IMR-90 (cell line): ENCODE results near the gene ADIG. TPM values are rescaled to one million over a fixed set of nuclear protein-coding genes. Genes with fewer than 3 reads are reported as not detected.

Experiments used
- ATAC-seq: fragments of 200-7000 bp; cut with Tn5 transposase; 2 replicates; pipeline ENCODE4 v1.9.1; 2020; ENCODE audit warnings: low read depth, mild to moderate bottlenecking, moderate library complexity
- BruUV-seq: library from RNA; stranded (reverse); fragments of 400-500 nt; replicated peaks from 2 replicates; lab custom pipeline; 2021; lab: Mats Ljungman, UMichigan
- CTCF ChIA-PET: fragments of 300-600 bp; formaldehyde crosslinking; extraction: SDS; loops from one replicate; lab custom pipeline; 2021; ENCODE audit warnings: antibody characterized with exemption; lab: Yijun Ruan, JAX
- POLR2A ChIA-PET: fragments of 300-600 bp; sonication (Branson Sonifier 250); formaldehyde crosslinking; loops from one replicate; lab custom pipeline; 2022; ENCODE audit warnings: antibody characterized with exemption; ENCODE audit not compliant: unreplicated experiment; lab: Charles Lee
- DNase-seq: peaks from one replicate; pipeline ENCODE4 v3.0.0; 2013
- H2AFZ ChIP-seq: replicated peaks from 2 replicates; pipeline ENCODE3; 2013; ENCODE audit warnings: low read length, mild to moderate bottlenecking; ENCODE audit not compliant: poor library complexity
- H2AK5ac ChIP-seq: 2 replicates; pipeline ENCODE4 v1.6.1; 2013; ENCODE audit warnings: low read depth, low read length, inconsistent platforms
- H2AK9ac ChIP-seq: replicated peaks from 2 replicates; pipeline ENCODE3; 2013; ENCODE audit warnings: mild to moderate bottlenecking, low read depth, low read length, moderate library complexity; ENCODE audit not compliant: poor library complexity
- H2BK120ac ChIP-seq: 2 replicates; pipeline ENCODE4 v1.6.1; 2013; ENCODE audit warnings: low read depth, low read length, inconsistent platforms
- H2BK15ac ChIP-seq: 3 replicates; pipeline ENCODE4 v1.6.1; 2013; ENCODE audit warnings: low read depth, low read length, inconsistent platforms
- H2BK20ac ChIP-seq: 2 replicates; pipeline ENCODE4 v1.6.1; 2013; ENCODE audit warnings: low read depth, mild to moderate bottlenecking, inconsistent platforms, low read length, moderate library complexity
- H2BK5ac ChIP-seq: 2 replicates; pipeline ENCODE4 v1.6.1; 2013; ENCODE audit warnings: mild to moderate bottlenecking, low read depth, low read length, inconsistent platforms; ENCODE audit not compliant: poor library complexity, severe bottlenecking
- H3K14ac ChIP-seq: replicated peaks from 2 replicates; pipeline ENCODE4 v1.6.1; 2013; ENCODE audit warnings: low read depth, low read length, inconsistent platforms
- H3K18ac ChIP-seq: 2 replicates; pipeline ENCODE4 v1.6.1; 2013; ENCODE audit warnings: low read depth, low read length, control low read depth
- H3K23ac ChIP-seq: 2 replicates; pipeline ENCODE4 v1.6.1; 2013; ENCODE audit warnings: low read depth, low read length, inconsistent platforms
- H3K27ac ChIP-seq: 2 replicates; pipeline ENCODE4 v1.5.1; 2013; ENCODE audit warnings: mild to moderate bottlenecking, control low read depth, low read length; ENCODE audit not compliant: insufficient read depth
- H3K27me3 ChIP-seq: 2 replicates; pipeline ENCODE4 v1.6.1; 2013; ENCODE audit warnings: low read length; ENCODE audit not compliant: control insufficient read depth, insufficient read depth
- H3K36me3 ChIP-seq: 2 replicates; pipeline ENCODE4 v1.6.1; 2013; ENCODE audit warnings: low read length, mixed read lengths; ENCODE audit not compliant: control insufficient read depth, insufficient read depth
- H3K4ac ChIP-seq: 2 replicates; pipeline ENCODE4 v1.6.1; 2013; ENCODE audit warnings: low read depth, low read length, inconsistent platforms
- H3K4me1 ChIP-seq: 2 replicates; pipeline ENCODE4 v1.6.1; 2013; ENCODE audit warnings: low read length, mixed read lengths; ENCODE audit not compliant: control insufficient read depth, insufficient read depth
- H3K4me2 ChIP-seq: 2 replicates; pipeline ENCODE4 v1.6.1; 2013; ENCODE audit warnings: low read depth, mild to moderate bottlenecking, control low read depth, low read length, moderate library complexity
- H3K4me3 ChIP-seq: 2 replicates; pipeline ENCODE4 v1.5.1; 2013; ENCODE audit warnings: low read depth, mild to moderate bottlenecking, control low read depth, low read length, moderate library complexity; ENCODE audit not compliant: insufficient read depth
- H3K56ac ChIP-seq: 2 replicates; pipeline ENCODE4 v1.6.1; 2013; ENCODE audit warnings: low read length, inconsistent platforms; ENCODE audit not compliant: insufficient read depth; ENCODE audit errors: extremely low read depth
- H3K79me1 ChIP-seq, 2 experiments: 2 replicates each; pipeline ENCODE4 v1.6.1; 2013; ENCODE audit warnings: low read length in 2 of 2, inconsistent platforms in 1 of 2, low read depth in 1 of 2
- H3K9ac ChIP-seq: 2 replicates; pipeline ENCODE4 v1.6.1; 2013; ENCODE audit warnings: low read depth, low read length, control low read depth
- H3K9me1 ChIP-seq: 2 replicates; pipeline ENCODE4 v1.6.1; 2013; ENCODE audit warnings: low read length, inconsistent platforms; ENCODE audit not compliant: insufficient read depth
- H3K9me3 ChIP-seq: 2 replicates; pipeline ENCODE4 v1.6.1; 2013; ENCODE audit warnings: low read length; ENCODE audit not compliant: control insufficient read depth, insufficient read depth
- H4K20me1 ChIP-seq: 2 replicates; pipeline ENCODE4 v1.6.1; 2013; ENCODE audit warnings: low read length, inconsistent platforms; ENCODE audit not compliant: insufficient read depth
- H4K5ac ChIP-seq: 2 replicates; pipeline ENCODE4 v1.6.1; 2013; ENCODE audit warnings: mild to moderate bottlenecking, low read depth, low read length, control low read depth
- H4K8ac ChIP-seq, 2 experiments: 2 replicates each; pipeline ENCODE4 v1.6.1; 2013; ENCODE audit warnings: low read depth in 2 of 2, low read length in 2 of 2, control low read depth in 1 of 2, inconsistent platforms in 1 of 2
- H4K91ac ChIP-seq: 2 replicates; pipeline ENCODE4 v1.6.1; 2013; ENCODE audit warnings: low read depth, low read length, inconsistent platforms; ENCODE audit not compliant: insufficient read depth
- CEBPB ChIP-seq: IDR thresholded peaks from 2 replicates; pipeline ENCODE4 v1.6.1; 2012; ENCODE audit warnings: low read depth, low read length, improper control_type of control experiment
- FOS ChIP-seq: fragments of 150-350 bp; IDR thresholded peaks from 2 replicates; pipeline ENCODE4 v1.6.1; 2016; ENCODE audit warnings: low read depth, low read length
- RCOR1 ChIP-seq: IDR thresholded peaks from 2 replicates; pipeline ENCODE4 v1.6.1; 2012; ENCODE audit warnings: mild to moderate bottlenecking, low read length, improper control_type of control experiment; ENCODE audit not compliant: insufficient replicate concordance
- SMC3 ChIP-seq: fragments of 150-350 bp; IDR thresholded peaks from 2 replicates; pipeline ENCODE4 v1.6.1; 2016; ENCODE audit warnings: low read depth, mild to moderate bottlenecking, antibody characterized with exemption, low read length, moderate library complexity
- WGBS, 2 experiments: methylation state at CpG; one replicate each; pipeline versions ENCODE4 v1.1.5 to v1.1.7; 2013; ENCODE audit warnings: missing lambda C conversion rate in 2 of 2; ENCODE audit not compliant: insufficient read length in 1 of 2; ENCODE audit errors: extremely low coverage in 2 of 2; 5-methylcytosine and 5-hydroxymethylcytosine counted together
- dilution Hi-C: fragments of 300-500 bp; cut with HindIII; formaldehyde crosslinking; loops from one replicate; pipeline ENCODE4 v1.14.3; 2018; ENCODE audit warnings: low sequenced_read_pairs; ENCODE audit not compliant: unreplicated experiment
- in situ Hi-C: fragments of 300-500 bp; cut with MboI; formaldehyde crosslinking; loops from 3 replicates; pipeline ENCODE4 v1.14.3; 2019; ENCODE audit warnings: low sequenced_read_pairs, inconsistent platforms, mixed read lengths
- intact Hi-C: fragments of 100-400 bp; cut with micrococcal nuclease; formaldehyde crosslinking; loops from 2 replicates; pipeline ENCODE4 v1.10.0; 2022
- polyA plus RNA-seq, 3 experiments: library from polyadenylated mRNA; depleted of rRNA; stranded (reverse); fragments of >200 nt; gene quantifications; 2 replicates each; pipeline ENCODE4 v1.2.3, GENCODE V29; 2012; ENCODE audit warnings: low replicate concordance in 1 of 3
- total RNA-seq: library from RNA; depleted of rRNA; stranded (reverse); fragments of >200 nt; gene quantifications from 2 replicates; pipeline ENCODE4 v1.2.3, GENCODE V29; 2012

ADIG gene
- total and polyA plus RNA-seq, 2 of the 4 experiments (the other 2 are of a cell fraction) = not detected

GRCh38 chr20:38608188-38608587 is 27.2 kb downstream of the ADIG start:
- Histone ChIP-seq H3K4me2 (no peak overlapping the region), H2BK20ac (no peak overlapping the region), H2AK5ac (no peak overlapping the region), H3K4me3 (no peak overlapping the region), H4K20me1 (no peaks in the 10 kb centered on the region), H3K9me3 (no peaks in the 10 kb centered on the region), H2AFZ (no peak overlapping the region), H3K36me3 (no peaks in the 10 kb centered on the region), H2BK15ac (no peak overlapping the region), H3K23ac (no peak overlapping the region), H4K8ac (no peak overlapping the region), H3K56ac (no peak overlapping the region), H3K4ac (no peak overlapping the region), H3K9me1 (no peaks in the 10 kb centered on the region), H3K27me3 (peaks cover 23% of the 10 kb centered on the region), H3K4me1 (no peaks in the 10 kb centered on the region), H3K14ac (no peak overlapping the region), H2BK120ac (no peak overlapping the region), H2BK5ac (no peak overlapping the region), H4K91ac (no peak overlapping the region), H2AK9ac (no peak overlapping the region), H3K18ac (no peak overlapping the region), H3K79me1 (no peaks in the 10 kb centered on the region), H3K27ac (no peak overlapping the region), H4K5ac (no peak overlapping the region), H3K9ac (no peak overlapping the region)
- no TSS peak for BruUV-seq
- POLR2A ChIA-PET = no interaction called here
- WGBS, 2 experiments = no CpG with 5 or more reads among the region's 4 CpGs
- CTCF ChIA-PET = no interaction called here
- intact Hi-C loops (no loop called here), in situ Hi-C loops (no loop called here), dilution Hi-C loops (no loop called here)
- TF ChIP-seq FOS = no peak
- no peak for TF ChIP-seq RCOR1
- TF ChIP-seq SMC3 = no peak
- no peak for TF ChIP-seq CEBPB
- ATAC-seq = no peak
- no peak for DNase-seq
